GM12891 (cell line): ENCODE measurements around the gene GPN3.
A peak's percentile ranks its signal among the peaks of the same experiment; 100 is the strongest.
"Not testable (repeated sequence)": the region's sequence is repeated elsewhere in the genome, so short reads cannot be mapped to it uniquely, and the experiment has no call there.

Source experiments
- DNase-seq: peaks from one replicate; pipeline ENCODE4 v3.0.0; 2011; ENCODE audit warnings: low spot score; ENCODE audit not compliant: insufficient read length
- FAIRE-seq: peaks from 2 replicates; lab custom pipeline; 2011; peaks lifted over from hg19 to GRCh38; lab: Jason Lieb, UNC
- PAX5 ChIP-seq: IDR thresholded peaks from 2 replicates; pipeline ENCODE4 v1.6.1; 2011; ENCODE audit warnings: low read length, moderate library complexity, mild to moderate bottlenecking; ENCODE audit not compliant: insufficient read depth, severe bottlenecking
- POLR2A ChIP-seq: IDR thresholded peaks from 2 replicates; pipeline ENCODE4 v1.6.1; 2011; ENCODE audit warnings: low read depth, low read length, control low read depth
- POLR2AphosphoS5 ChIP-seq: IDR thresholded peaks from 2 replicates; pipeline ENCODE4 v1.6.1; 2011; ENCODE audit warnings: low read depth, low read length, control low read depth
- POU2F2 ChIP-seq: IDR thresholded peaks from 2 replicates; pipeline ENCODE4 v1.6.1; 2011; ENCODE audit warnings: low read depth, mild to moderate bottlenecking, control low read depth, low read length, moderate library complexity
- SPI1 ChIP-seq: IDR thresholded peaks from 2 replicates; pipeline ENCODE4 v1.6.1; 2011; ENCODE audit warnings: low read depth, low read length, control low read depth
- TAF1 ChIP-seq: IDR thresholded peaks from 2 replicates; pipeline ENCODE4 v1.6.1; 2011; ENCODE audit warnings: low read depth, low read length, control low read depth

GPN3 gene

GRCh38 chr12:110449799-110450497 lies 18.1 kb downstream of the GPN3 start, which contains the start of gene ARPC3:
Gene ARPC3, minus strand, starts transcription at chr12:110450337. Its CDS starts 77 bp downstream, at chr12:110450260.
- TF ChIP-seq PAX5, result peak; percentile 54
- TF ChIP-seq POU2F2, result 0 out of 2 replicates have a peak, but pooled peaks have one; percentile 63
- TF ChIP-seq SPI1, result peak; percentile 93
- peak; percentile 65; the same call in 1 of the 2 replicates for TF ChIP-seq TAF1
- TF ChIP-seq POLR2AphosphoS5, result peak; percentile 71
- peak; percentile 76 for TF ChIP-seq POLR2A
- peak; percentile 93 for FAIRE-seq
- DNase-seq, result peak; percentile 79

GRCh38 chr12:110444455-110444854 lies 23.6 kb downstream of the GPN3 start:
- FAIRE-seq (no peak), DNase-seq (no peak)
- TF ChIP-seq POLR2A (no peak), TAF1 (no peak), SPI1 (no peak), POU2F2 (no peak), PAX5 (no peak), POLR2AphosphoS5 (no peak)

GRCh38 chr12:110436231-110436630 lies 31.8 kb downstream of the GPN3 start:
- TF ChIP-seq SPI1, result no peak
- no peak for TF ChIP-seq POLR2AphosphoS5
- no peak for TF ChIP-seq TAF1
- no peak for TF ChIP-seq PAX5
- TF ChIP-seq POLR2A, result no peak
- no peak for TF ChIP-seq POU2F2

GRCh38 chr12:110431957-110432587 lies 36.0 kb downstream of the GPN3 start:
- FAIRE-seq, result no peak
- TF ChIP-seq SPI1, result no peak
- no peak for TF ChIP-seq POLR2AphosphoS5
- TF ChIP-seq PAX5, result no peak
- TF ChIP-seq TAF1, result no peak
- TF ChIP-seq POU2F2, result no peak
- TF ChIP-seq POLR2A, result no peak
- no peak for DNase-seq

More at GRCh38 chr12:110436231-110436630, 31.8 kb downstream of the GPN3 start:
- no peak for DNase-seq
- no peak for FAIRE-seq

DNA sequence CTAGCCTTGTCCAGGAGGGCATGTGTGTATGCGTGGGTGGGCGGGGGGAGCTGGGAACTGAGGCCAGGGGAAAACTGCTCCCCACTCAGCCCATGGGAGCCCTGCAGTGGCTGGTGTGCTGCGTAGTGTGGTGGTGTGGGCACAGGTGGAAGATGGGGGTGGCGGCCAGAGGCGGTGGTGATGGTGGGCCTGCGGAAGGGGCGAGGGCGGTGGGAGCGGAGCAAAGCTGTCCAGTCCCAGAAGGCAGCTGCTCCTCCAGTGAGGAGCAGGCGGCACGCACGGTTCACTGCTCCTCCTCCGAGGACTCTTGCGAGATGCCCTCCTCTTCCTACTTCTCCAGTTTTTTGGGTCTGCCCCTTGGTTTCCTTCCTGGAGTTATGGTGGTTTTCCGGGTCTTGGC lies 38.4 kb downstream of the GPN3 start:
- FAIRE-seq, DNase-seq: not testable (repeated sequence)

DNA sequence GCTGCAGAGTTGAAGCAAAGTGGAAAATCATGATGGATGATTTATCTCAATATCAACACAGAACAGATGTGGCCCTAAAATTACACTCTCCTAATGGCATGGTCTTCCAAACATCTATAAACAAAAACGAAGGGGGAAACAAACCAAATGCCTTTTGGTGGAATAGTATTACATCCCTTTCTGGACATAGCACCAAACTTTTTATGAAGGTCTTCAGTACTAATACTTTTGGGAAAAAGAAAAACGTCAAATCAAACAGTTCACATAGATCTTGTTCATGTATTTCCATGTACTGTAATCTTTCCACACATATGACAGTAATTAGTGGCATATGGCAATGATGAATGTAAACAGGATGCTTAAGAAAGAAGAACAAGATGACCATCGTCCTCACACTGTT lies 41.7 kb downstream of the GPN3 start:
- TF ChIP-seq POU2F2, result no peak
- TF ChIP-seq TAF1, result no peak
- no peak for TF ChIP-seq SPI1
- TF ChIP-seq POLR2A, result no peak
- no peak for TF ChIP-seq PAX5
- TF ChIP-seq POLR2AphosphoS5, result no peak
- no peak for DNase-seq
- FAIRE-seq, result no peak

- TF ChIP-seq PAX5, result no peak
- no peak for TF ChIP-seq POLR2A
- TF ChIP-seq POLR2AphosphoS5, result no peak
- no peak for TF ChIP-seq TAF1
- TF ChIP-seq POU2F2, result no peak
- TF ChIP-seq SPI1, result no peak
- no peak for DNase-seq
- no peak for FAIRE-seq
These were observed 43.8 kb downstream of the GPN3 start for GRCh38 chr12:110424237-110424636.

DNA sequence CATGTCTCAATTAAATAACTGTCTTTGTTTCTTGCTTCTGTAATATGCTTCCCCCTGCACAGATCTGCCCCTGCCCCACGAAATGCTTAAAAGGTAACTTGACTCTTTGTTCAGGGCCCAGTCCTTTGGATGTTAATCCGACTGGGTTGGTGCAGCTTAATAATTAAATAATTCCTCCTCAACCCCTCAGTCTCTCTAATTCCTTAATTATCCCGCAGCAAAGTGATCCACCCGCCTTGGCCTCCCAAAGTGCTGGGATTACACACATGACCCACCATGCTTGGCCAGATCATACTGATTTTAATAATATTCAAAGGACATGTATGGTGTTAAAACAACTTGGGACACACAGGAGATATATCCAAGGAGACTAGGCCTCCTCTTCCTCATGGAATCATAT lies 46.4 kb downstream of the GPN3 start:
- no peak for FAIRE-seq
- no peak for DNase-seq
- TF ChIP-seq SPI1 (no peak), POLR2A (no peak), PAX5 (no peak), POU2F2 (no peak), TAF1 (no peak), POLR2AphosphoS5 (no peak)

DNA sequence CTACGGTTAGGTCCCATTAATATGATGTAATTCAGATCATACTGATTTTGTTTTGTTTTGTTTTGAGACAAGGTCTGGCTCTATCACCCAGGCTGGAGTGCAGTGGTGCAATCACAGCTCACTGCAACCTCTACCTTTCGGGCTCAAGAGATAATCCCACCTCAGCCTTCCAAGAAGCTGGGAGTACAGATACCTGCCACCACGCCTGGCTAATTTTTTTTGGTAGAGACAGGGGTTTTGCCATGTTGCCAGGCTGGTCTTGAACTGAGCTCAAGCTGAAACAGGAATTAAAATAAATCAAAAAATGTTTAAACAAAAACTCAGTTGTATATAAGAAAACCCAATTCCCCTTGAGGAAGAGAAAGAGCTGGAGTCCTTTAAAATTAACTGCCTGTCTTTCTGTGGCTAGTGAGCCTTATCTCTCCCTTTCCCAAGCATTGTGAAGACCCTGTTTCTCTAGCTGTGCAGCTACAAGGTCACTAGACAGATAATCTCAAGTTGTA lies 46.8 kb downstream of the GPN3 start:
- FAIRE-seq (no peak), DNase-seq (no peak)
- TF ChIP-seq POU2F2, result no peak
- no peak for TF ChIP-seq TAF1
- no peak for TF ChIP-seq SPI1
- TF ChIP-seq POLR2A, result no peak
- TF ChIP-seq PAX5, result no peak
- no peak for TF ChIP-seq POLR2AphosphoS5

- not testable (repeated sequence) for DNase-seq, FAIRE-seq
These were observed 47.4 kb downstream of the GPN3 start for GRCh38 chr12:110420644-110421043.

DNA sequence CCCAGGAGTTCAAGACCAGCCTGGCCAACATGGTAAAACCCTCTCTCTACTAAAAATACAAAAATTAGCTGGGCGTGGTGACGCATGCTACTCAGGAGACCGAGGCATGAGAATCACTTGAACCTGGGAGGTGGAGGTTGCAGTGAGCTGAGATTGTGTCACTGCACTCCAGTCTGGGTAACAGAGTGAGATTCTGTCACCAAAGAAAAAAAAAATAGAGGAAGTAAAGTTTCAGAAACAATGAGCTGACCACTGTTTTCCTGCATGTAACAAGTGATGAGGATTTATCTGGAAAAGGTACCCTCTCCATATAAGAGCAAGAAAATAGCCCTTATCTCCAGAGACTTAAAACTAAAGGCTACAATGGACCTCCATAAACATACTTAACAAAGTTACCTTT lies 50.9 kb downstream of the GPN3 start:
- not testable (repeated sequence) for DNase-seq, FAIRE-seq

DNA sequence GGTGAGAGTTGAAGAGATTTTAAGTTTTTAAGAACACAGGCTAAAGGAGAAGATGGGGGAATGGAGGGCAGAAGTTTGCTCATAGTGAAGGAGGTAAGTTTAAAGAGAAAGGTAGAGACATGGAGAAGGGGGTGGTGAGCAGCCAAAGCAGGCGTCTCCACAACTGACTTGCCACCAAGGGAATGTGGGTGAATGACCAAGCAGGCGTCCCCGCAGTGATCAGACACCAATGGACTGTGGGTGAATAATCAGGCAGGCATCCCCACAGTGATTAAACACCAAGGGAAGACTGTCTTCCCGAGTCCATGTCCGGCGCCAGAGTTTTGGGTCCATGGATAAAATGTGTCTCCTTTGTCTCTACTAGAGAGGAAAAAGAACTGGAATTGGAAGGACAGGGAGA lies 58.0 kb downstream of the GPN3 start:
- DNase-seq, FAIRE-seq: not testable (repeated sequence)

DNA sequence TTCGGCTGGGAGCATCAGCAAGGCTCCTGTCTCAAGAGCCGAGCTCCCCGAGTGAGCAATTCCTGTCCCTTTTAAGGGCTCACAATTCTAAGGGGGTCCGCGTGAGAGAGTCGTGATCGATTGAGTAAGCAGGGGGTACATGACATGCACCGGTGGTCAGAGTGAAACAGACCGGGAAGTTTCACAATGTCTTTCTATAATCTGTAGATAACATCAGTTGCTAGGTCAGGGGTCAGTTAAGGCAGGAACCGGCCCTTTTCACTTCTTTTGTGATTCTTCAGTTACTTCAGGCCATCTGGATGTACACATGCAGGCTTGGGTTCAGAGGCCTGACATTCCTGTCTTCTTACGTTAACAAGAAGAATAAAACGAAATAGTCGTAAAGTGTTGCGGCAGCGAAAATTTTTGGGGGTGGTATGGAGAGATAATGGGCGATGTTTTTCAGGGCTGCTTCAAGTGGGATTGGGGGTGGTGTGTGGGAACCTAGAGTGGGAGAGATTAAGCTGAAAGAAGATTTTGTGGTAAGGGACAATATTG lies 62.9 kb downstream of the GPN3 start:
- FAIRE-seq, DNase-seq: not testable (repeated sequence)
